ENCODE measurements around the gene MRPL3.

MRPL3 gene

DNA sequence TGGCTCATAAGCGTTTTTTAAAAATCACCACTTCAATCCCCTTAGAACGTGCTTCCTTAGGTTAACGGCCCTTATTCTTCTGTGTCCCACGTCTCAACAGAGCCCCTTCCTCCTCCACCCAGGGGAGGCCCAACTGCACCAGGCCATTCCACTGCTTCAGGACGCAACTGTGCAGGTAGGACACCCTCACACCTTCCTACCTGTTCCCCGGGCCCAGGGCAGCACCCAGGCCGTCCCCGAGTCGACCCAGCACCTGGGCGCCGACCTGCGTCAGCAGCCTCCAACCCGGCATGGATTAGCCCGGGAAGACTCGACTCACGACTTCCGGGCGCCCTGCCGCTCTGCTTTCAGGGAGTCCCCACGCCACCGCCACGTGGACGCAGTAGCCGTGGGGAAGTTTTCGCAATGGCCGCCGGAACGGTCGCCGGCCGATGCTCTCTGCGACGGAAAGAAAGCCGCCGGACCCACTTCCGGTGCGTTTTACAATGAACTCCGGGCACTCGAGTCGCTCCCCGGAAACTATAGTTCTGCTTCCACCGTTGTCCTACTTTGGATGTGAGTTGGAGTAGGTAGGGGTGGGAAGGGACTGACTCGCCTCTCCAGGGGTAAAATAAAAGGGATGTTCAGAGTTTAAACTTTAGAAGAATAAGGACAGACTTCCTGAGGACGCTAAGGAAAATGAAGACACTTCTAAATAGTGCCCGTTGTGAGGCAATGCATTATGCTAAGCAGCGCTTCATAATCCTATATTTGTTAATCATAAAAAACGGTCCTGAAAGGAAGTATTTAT lies at the start of gene MRPL3:
TSS of gene MRPL3 (minus strand) at position 442 of the 790 bp plus-strand sequence. CDS start at position 292, 150 bp downstream.
- peak; percentile 66 for DNase-seq

DNA sequence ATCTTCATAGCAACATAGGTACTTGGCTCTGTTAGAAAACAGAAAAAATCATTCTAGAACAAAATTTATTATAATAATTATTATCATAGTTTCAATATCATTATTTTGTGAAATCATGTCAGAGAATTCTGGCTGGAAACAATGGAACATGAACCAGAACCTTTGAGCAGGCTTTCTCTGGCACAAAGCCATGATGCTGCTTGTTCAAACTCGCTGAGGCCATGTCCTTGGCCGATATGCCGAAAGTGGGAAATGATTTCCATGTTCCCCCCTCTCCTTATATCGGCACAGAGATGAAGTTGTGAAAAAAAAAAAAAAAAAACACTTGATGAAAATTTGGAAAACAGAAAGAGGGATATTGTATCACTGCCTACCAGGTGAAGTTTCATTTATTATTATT lies 49.0 kb upstream of the MRPL3 start:
- DNase-seq: no peak

DNA sequence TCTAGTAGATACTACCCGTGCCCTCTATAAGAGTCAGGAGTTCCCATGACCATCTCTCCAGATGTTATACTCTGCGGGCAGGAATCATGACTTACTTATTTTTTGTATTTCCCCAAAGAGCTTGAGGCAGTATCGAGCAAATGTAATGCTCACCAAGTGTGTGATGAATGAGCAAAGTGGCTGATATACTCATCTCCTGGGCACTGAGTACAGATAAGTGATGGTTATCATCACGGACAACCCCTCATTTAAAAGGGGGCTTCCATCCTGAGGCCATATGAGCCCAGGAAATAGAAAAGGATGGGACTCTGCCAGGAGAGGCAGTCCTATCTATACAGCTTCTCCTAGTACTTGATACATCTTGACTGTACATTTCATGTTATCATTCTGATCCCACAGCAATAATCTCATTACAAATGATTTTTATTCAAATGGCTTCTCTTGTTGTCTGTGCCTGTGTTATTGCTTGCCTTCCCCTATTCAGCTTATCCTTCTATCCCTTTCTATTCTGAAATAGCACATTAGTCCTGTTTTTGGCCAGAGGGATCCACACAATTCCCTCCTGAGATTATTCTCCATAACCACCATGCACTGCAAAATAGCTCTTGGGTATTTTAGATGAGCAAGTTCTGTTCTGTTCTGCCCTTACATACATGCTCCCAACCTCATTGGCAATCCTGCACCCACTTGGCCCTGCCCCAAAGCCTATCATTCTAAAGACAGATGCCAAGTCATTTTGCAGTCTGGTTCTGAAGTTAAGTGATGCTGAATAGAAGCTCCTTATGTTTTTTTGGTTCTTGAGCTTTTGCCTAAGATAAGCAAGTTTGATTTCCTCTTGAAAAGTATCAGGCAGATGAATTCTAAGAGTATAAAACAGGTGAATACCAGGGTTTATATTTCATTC lies 48.0 kb upstream of the MRPL3 start:
- no peak for DNase-seq

DNA sequence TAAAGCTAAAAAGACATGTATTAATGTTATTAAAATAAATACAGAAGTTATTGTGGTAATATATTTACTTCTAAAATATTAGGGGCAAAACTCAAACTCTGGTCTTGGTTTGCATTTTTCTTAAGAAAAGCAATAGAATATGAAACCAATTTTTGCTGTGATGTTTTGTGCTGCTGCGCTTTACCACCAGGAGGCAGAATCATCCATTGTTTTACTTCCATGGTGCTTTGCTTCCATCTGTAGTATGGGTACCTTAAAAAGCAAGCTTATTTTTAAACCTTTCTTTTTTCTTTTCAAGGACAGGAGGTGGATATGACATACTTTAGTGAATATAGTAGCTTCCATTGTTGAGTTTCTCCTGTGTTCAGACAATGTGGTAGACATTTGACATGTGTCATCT lies 46.6 kb upstream of the MRPL3 start:
- no peak for DNase-seq

DNA sequence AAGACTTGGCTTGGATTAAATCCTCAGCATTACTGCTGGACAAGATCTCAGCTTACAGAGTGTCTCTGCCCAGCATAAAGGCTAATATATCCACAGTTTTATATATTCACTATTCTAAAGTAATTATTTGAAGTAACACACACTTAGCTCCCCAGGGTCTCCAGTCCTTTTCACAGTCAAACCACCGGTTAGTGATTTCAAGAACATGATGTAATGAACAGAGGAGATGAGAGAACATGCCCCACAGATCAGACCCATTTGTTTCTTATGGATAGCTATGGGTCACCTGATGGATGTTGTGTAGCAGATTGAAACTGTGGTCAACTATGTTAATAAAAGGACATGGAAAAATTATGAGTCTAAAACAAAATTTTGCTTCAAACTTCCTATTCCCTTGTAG lies 44.8 kb upstream of the MRPL3 start:
- DNase-seq: no peak

DNA sequence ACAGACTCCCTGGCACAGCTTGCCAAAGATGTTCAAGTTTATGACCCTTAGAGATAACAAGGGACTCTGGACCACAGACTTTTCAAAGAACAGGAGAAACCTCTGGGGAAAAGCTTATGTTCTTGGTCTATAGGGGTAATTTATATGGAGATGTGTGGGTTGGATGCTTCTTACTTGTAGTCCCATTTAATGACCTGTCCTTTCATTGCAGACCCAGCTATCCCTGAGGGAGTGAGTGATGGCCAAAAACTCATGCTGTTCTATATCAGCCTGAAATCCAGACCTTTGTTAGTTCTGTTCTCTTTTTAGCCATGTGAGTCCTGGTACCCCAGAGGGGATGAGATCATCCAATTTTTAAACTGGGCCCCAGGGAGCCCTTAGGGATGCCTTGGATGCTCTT lies 43.7 kb upstream of the MRPL3 start:
- DNase-seq: no peak

DNA sequence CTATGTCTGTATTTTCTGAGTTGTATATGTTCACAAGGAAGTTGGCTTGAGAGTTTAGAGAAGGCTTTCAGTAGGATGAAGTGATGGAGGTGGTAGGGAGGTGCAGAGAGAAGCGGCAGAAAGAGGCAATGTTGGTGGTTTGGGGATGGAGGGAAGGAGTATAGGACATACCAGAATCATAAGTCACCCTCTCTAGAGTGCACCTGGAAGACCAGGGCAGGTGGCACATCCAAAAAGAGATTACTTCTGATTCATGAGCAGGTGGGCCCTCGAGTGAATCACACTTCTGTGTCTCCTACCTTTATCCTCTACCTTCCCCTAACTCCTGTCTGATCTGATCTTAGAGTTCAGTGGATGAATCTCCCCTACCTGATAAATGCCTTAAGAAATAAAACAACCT lies 41.8 kb upstream of the MRPL3 start:
- no peak for DNase-seq

DNA sequence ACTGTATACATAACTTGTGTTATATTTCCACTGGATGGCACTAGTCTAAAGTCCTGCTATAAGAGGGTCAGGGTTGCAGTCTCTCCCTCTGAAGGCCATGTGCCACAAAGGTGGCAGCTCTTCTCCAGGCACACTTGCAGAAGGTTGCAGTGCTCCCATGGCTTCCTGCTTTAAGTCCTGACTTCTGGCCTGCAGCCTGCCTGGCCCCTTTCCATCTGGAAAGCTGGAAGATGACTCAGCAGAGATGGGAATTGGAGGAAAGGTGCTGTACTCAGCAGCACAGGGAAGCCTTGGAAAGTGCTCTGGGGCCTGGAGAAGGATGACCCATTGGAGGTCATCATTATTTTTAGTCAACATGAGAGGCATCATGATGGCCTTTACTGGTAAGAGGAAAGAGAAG lies 40.9 kb upstream of the MRPL3 start:
- DNase-seq: no peak

DNA sequence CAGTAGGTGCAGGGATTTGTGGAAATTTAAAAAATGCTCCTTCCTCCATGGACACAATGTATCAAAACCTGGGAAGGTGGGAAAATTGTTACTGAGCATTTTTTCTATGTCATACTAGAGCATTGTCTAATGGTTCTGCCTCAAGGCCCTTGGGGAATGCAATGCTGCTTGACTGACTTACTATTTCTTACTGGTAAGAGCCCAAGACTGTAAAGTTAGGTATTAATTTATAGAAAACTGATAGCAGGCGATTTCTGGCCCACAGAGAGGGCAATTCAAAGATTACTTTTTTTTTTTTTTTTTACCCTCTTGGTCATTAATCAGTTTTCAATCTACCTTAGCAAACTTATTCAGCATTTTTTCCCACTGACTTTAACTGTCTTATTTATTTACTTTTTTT lies 38.5 kb upstream of the MRPL3 start:
- no peak for DNase-seq

DNA sequence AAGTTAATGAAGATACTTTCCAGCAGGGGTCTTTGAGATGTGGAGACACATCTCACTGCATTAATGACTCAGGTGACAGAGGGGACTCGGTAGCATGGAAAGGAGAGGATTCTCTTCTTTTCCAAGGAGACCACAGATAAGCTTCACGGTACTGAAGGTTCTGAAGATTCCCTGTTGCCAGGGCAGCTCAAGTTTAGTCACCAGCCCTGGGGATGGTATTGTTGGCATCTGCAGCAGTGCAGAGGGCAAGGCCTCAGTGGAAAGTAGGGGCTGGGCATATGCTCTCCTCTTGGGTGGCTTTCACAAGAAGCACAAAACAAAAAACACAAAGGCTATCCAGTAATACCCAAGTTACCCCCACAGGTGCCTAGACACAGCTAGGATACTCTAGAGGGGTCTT lies 38.0 kb upstream of the MRPL3 start:
- no peak for DNase-seq

DNA sequence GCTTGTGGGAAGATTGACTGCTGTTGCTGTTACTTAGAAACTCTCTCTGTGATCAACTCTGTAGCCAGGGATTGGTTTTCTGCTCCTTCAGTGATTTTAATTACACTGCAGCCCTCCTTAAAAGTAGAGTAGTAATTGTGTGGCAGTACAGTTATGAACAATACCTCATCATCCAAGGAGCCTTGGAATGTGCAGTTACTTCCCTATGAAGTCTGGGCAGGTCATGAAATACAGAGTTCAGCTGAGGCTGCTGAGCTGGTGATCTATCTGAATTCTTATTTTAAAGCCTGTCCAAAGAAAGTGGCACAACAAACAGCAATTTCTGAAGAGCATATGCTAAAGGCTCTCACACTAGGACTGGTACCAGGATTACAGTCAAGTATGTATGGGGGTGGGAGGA lies 37.4 kb upstream of the MRPL3 start:
- no peak for DNase-seq

DNA sequence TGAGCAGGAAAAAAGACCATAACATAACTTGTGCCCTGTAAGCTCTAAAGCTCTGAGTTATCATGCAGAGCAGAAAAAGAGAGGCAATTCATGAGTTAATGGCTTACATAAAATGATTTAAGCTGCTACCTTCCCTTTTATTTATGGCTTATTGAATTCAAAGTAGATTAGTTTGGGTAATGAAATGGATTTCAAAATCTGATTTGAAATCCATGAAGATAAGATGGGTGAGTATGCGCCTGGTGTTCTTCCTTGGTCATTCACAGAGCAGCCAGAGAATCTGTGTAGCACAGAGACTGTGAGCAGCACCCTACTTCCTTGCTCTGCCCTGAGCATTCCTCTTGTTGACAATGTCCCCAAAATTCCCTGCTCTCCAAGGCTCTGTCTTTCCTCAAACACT lies 36.2 kb upstream of the MRPL3 start:
- DNase-seq: no peak

DNA sequence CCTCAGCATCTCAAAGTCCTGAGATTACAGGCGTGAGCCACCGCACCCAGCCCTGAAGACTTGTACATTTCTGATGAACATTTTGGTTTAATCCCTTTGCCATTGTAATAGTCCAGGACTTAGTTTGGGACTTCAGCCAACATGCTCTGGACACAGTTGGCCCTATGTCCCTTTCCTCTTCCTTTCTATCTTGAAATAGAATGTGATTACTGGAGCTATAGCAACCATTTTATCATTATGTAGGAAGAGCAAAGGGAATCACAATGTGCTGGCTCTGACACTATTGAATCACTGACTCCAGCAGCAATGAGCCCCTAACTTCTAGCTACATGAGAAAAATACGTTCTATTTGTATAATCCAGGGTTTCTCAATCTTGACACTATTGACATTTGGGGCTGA lies 34.8 kb upstream of the MRPL3 start:
- no peak for DNase-seq

DNA sequence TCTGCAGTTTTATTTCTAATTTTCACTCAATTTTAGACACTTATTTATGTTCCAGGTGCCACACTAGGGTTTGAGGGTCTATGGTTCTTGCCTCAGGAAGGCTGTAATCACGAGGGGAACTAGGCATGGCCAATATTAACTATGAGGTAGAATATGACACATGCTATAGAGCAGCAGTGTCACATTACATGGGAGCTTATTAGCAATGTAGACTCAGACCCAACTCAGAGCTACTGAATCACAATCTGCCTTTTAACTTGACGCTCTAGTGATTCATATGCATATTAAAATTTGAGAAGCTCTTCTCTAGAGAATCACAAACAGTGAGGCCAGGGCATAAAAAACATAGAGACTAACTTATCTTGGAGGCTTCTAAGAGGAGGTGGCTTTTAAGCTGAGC lies 32.8 kb upstream of the MRPL3 start:
- DNase-seq: no peak

DNA sequence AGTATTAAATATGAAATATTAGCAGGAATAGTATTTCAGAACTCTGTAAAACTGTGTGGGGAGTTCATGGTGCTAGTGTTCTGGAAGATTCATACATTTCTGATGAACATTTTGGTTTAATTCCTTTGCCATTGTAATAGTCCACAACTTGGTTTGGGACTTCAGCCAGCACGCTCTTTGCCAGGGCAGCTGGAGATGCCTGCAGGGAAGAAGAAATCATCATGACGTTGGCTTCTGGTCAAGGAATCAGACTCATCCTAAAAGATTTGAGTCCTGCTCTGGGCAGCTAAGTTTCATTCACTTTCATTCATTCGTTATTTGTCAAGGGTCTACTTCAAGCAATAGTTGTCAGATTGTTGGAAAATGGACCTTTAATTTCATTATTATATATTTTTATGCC lies 32.4 kb upstream of the MRPL3 start:
- DNase-seq: no peak

DNA sequence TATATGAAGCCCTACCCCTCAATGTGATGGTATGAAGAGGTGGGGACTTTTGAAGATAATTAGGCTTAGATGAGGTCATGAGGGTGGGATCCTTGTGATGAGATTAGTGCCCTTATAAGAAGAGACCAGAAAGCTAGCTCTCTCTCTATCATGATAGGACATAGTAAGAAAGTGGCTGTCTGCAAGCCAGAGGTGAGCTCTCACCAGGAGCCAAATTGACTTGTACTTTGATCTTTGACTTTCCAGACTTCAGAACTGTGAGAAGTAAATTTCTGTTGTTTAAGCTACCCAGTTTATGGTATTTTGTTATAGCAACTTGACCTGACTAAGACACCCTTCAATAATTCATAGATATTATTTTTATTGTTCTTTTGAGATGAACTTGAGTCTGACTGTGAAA lies 29.9 kb upstream of the MRPL3 start:
- no peak for DNase-seq

DNA sequence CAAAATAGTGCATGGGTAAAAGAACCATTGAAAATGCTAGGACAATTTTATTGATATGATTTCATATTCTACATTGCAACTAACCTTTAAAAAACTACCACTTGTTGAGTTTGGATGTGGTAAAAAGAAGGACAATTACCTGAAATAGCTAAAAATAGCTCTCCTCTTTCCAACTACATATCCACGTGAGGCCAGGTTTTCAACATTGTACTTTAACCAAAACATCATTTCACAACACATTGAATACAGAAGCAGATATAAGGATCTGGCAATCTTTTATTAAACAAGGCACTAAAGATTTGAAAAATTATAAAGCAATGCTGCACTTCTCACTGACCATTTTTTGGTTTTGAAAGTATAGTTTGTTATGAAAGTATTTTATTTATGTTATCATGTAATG lies 28.1 kb upstream of the MRPL3 start:
- DNase-seq: no peak

DNA sequence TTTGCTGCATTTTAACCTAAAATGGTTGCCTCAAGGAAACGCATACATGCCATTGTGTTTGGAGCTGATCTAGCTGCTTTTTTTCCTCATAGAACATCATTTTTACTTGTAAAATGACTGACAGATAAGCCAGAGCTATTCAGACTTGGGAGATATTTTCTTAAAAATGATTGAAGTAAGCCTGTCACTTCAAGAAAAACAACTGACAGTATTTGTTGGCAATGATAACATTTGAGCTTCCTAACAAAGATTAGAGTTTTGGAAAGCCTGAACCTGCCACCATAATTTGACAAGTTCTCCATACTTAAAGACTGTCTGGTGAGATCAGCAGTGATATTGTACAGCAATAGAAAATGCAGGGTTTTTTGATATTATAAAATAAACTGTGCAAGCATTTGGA lies 27.6 kb upstream of the MRPL3 start:
- no peak for DNase-seq

DNA sequence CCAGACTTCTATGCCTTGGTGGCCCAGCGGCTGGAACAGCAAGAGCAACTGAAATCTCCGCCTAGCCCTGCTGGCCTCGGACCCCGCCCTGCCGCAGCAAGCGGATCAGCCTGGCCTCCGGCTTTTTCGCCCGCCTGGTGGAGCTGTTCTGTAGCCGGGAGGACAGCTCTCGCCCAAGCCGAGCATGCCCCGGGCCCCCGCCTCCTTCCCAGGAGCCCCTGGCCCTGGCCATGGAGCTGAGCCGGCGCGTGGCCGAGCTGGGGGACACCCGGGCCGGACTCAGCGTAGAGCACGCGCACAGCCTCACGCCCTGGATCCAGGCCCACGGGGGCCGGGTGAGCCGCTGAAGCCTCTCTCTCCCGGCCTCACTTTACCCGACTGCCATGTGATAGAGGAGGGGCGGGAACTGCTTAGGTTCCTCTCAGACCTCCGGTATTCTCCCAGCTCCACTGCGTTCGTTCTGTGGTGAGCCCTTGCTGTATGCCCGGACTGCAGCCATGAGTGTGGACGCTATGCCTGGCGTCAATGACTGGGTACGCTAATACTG lies 24.1 kb upstream of the MRPL3 start:
- no peak for DNase-seq

DNA sequence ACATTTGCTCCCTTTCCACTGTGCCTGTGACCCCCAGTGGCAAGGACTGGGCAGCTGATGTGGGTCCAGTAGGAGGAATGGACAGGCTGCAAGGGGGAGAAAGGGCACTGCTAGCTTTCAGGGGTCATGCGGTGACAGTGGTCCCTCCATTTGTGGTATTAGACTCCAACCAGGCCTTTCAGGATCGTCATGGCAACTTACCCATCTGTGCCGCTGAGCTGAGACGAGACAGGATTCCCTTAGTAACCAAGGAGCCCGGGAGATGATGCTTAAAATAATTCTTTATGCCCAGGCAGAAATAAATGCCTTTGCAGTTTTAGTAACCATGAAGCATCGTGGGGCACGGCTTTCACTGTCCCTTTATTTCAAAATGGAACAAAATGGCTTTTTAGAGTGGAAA lies 15.9 kb upstream of the MRPL3 start:
- DNase-seq: no peak

DNA sequence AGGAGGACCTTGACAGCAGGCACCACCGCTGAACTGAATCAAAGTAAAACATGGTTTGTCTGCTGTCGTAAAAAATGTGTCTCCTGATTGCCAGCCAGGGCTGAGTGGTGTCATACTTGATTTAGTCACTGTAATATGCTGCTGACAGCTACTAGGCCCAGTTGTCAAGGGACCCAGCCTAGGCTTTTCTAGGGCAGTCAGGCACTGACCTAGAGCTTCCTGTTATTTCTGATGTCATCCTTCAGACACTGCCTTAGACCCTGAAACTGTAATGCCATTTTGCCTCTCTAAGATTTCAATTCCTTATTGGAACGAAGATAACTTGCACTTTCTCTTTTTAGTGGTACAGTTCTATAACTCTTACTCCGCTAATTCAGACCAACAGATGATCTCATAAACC lies 2.6 kb upstream of the MRPL3 start:
- DNase-seq: no peak

DNA sequence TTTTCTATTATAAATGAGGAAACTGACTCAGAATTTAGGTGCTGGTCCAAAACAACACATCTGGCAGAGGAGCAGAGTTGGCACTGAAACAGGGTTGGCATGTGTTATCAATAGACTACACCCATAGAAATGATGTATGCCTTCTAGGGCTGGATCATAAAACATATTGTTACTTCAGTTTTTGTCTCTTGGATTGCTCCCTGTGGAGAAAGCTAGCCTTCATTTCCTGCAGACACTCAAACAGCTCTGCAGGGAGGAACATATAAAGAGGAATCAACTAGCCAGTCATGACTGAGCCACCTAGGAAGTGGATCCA lies 507 bp upstream of the MRPL3 start:
- DNase-seq: no peak

DNA sequence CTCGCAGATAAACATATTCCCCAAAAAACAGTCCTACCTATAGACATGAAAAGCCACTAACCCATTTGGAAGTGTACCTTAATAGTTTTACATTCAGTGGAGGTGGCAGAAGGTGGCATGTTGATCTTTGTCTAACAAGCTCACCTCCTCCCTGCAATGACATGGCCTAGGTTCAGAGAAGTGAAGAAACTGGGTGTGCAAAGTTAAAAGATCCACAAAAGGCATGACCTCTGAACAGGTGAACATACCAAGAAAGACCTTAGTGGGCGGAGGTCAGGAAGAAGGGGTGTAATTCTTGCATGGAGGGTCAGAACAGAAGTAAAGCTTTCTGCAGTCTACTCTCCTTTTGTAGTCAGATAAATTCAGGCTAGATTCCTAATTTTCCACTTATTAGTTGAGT lies 822 bp downstream of the MRPL3 start:
- DNase-seq: no peak

DNA sequence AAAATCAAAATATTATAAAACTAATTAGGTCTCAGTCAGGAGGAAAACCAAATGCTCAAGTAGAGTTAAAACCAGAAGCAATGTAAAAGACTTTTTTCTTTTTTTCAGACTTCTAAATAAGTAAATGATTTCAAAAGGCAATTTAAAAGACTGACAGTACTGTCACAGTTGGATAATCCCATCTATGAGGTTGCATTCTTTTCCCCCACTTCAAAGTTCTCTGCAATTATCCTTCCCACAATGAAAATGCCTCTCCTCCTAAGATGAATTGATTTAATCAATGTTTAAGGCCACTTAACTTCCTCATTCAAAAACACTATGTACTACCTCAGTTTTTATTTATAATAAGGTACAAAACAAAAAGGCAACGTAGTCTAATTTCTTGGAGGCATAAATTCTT lies 8.1 kb downstream of the MRPL3 start:
- no peak for DNase-seq
